Occipital lobe (tissue), 2 donors: ENCODE results near the gene BMP7. TPM values are rescaled to one million over a fixed set of nuclear protein-coding genes. Genes with fewer than 3 reads are reported as not detected.

Experiments
- DNase-seq: peaks from one replicate; lab custom pipeline; 2025; lab: John Stamatoyannopoulos, UW
- total RNA-seq: library from RNA; depleted of rRNA; stranded (reverse); fragments of >200 nt; gene quantifications from one replicate; pipeline ENCODE4 v1.2.3, GENCODE V29; 2014

Gene BMP7
- total RNA-seq, 1 donor from 2014 or later, result 8.7 TPM

GRCh38 chr20:57231161-57231560 is 35.3 kb downstream of the BMP7 start:
- DNase-seq, result no peak

GRCh38 chr20:57230247-57230646 is 36.2 kb downstream of the BMP7 start:
- no peak for DNase-seq

- no peak for DNase-seq
Measured at GRCh38 chr20:57229490-57229889, 37.0 kb downstream of the BMP7 start.

- no peak for DNase-seq
Measured at GRCh38 chr20:57225830-57226229, 40.6 kb downstream of the BMP7 start.

GRCh38 chr20:57225197-57225733 is 41.2 kb downstream of the BMP7 start:
- DNase-seq, result no peak

GRCh38 chr20:57224641-57225138 is 41.8 kb downstream of the BMP7 start:
- no peak for DNase-seq

- no peak for DNase-seq
Measured at GRCh38 chr20:57223648-57224489, 42.6 kb downstream of the BMP7 start.

- no peak for DNase-seq
Measured at GRCh38 chr20:57222631-57222950, 43.9 kb downstream of the BMP7 start.

GRCh38 chr20:57221916-57222630 is 44.4 kb downstream of the BMP7 start:
- DNase-seq, result no peak

- DNase-seq, result no peak
Measured at GRCh38 chr20:57220337-57221145, 45.9 kb downstream of the BMP7 start.

- no peak for DNase-seq
Measured at GRCh38 chr20:57219071-57219677, 47.3 kb downstream of the BMP7 start.

- DNase-seq, result no peak
Measured at GRCh38 chr20:57218489-57218888, 48.0 kb downstream of the BMP7 start.

- DNase-seq, result no peak
Measured at GRCh38 chr20:57217802-57218201, 48.6 kb downstream of the BMP7 start.

GRCh38 chr20:57216669-57217068 is 49.8 kb downstream of the BMP7 start:
- DNase-seq, result no peak

GRCh38 chr20:57215826-57216471 is 50.5 kb downstream of the BMP7 start:
- DNase-seq, result no peak

- no peak for DNase-seq
Measured at GRCh38 chr20:57215426-57215825, 51.0 kb downstream of the BMP7 start.

- no peak for DNase-seq
Measured at GRCh38 chr20:57214948-57215347, 51.5 kb downstream of the BMP7 start.

- no peak for DNase-seq
Measured at GRCh38 chr20:57214427-57214826, 52.0 kb downstream of the BMP7 start.

- DNase-seq, result no peak
Measured at GRCh38 chr20:57213924-57214323, 52.5 kb downstream of the BMP7 start.

- DNase-seq, result no peak
Measured at GRCh38 chr20:57213291-57213690, 53.1 kb downstream of the BMP7 start.
